GM10248 (cell line): ENCODE results near the gene OR5AK2.

Experiments
- CTCF ChIA-PET: fragments of 300-600 bp; sonication (Branson Sonifier 250); formaldehyde crosslinking; extraction: SDS; loops from one replicate; lab custom pipeline; 2021; ENCODE audit warnings: antibody characterized with exemption; lab: Yijun Ruan, JAX
- POLR2A ChIA-PET: fragments of 350-650 bp; sonication (Branson Sonifier 250); formaldehyde crosslinking; extraction: SDS; loops from one replicate; lab custom pipeline; 2020; ENCODE audit warnings: antibody characterized with exemption; lab: Yijun Ruan, JAX
- DNase-seq: peaks from one replicate; pipeline ENCODE4 v3.0.0; 2012; ENCODE audit errors: extremely low spot score
- TF ChIP-seq, protein P1 (sequence below): IDR thresholded peaks from 2 replicates; pipeline ENCODE4 v1.5.1; 2012; ENCODE audit warnings: mild to moderate bottlenecking, low read depth; ENCODE audit errors: extremely low read depth, missing control alignments, control extremely low read depth

Gene OR5AK2

DNA sequence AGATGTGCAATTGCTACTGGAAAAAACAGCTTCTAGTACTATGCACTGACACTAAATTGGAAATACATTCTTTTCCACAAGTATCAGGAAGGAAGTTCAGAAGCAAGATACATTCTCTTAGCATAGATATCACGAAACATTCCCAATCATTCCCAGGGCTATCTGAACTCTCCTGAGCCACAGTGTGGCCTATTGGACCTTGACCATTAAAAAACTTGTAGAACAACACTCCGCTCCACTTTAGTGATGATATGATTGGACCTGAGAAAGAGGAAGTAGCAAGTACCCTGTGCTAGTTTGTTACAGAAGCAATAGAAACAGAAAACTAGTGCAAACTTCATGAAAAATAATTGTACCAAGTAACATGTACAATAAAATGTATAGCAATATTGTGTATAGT is 11.4 kb upstream of the OR5AK2 start:
- ChIA-PET CTCF (no interaction called here), POLR2A (no interaction called here)
- no peak for DNase-seq
- TF ChIP-seq, protein P1, sequence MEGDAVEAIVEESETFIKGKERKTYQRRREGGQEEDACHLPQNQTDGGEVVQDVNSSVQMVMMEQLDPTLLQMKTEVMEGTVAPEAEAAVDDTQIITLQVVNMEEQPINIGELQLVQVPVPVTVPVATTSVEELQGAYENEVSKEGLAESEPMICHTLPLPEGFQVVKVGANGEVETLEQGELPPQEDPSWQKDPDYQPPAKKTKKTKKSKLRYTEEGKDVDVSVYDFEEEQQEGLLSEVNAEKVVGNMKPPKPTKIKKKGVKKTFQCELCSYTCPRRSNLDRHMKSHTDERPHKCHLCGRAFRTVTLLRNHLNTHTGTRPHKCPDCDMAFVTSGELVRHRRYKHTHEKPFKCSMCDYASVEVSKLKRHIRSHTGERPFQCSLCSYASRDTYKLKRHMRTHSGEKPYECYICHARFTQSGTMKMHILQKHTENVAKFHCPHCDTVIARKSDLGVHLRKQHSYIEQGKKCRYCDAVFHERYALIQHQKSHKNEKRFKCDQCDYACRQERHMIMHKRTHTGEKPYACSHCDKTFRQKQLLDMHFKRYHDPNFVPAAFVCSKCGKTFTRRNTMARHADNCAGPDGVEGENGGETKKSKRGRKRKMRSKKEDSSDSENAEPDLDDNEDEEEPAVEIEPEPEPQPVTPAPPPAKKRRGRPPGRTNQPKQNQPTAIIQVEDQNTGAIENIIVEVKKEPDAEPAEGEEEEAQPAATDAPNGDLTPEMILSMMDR = no peak

DNA sequence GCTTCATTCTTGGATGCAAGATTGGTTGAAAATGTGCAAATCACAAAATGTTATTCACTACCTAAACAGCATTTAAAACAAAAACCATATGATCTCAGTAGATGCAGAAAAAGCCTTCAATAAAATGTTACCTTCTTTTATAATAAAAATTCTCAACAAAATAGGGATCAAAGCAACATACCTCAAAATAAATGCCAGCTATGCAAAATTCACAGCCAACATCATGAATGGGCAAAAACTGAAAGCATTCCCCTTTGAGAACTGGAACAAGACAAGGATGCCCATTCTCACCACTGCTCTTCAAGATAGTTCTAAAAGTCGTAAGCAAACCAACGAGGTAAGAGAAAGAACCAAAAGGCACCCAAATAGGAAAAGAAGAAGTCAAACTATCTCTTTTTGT is 2.0 kb downstream of the OR5AK2 start:
- TF ChIP-seq, protein P1 = no peak
- CTCF ChIA-PET = interaction anchor here (2.0 kb wide), 1 partner anchor 14 kb away, joined by 4 read pairs; no protein-coding TSS in a partner anchor
- DNase-seq = no peak
- POLR2A ChIA-PET = no interaction called here

DNA sequence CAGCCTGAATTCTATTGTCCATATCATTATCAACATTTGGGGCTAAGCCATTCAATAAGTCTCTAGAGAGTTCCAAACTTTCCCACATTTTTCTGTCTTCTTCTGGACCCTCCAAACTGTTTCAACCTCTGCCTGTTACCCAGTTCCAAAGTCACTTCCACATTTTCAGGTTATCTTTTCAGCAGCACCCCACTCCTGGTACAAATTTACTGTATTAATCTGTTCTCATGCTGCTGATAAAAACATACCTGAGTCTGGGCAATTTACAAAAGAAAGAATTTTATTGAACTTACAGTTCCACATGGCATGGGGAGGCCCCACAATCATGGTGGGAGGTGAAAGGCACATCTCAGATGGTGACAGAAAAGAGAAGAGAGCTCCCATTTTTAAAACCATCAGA is 5.8 kb downstream of the OR5AK2 start:
- ChIA-PET POLR2A (no interaction called here), CTCF (interaction anchor here (1.6 kb wide), 1 partner anchor 15 kb away, joined by 5 read pairs; no protein-coding TSS in a partner anchor)
- TF ChIP-seq, protein P1 = no peak
- no peak for DNase-seq

DNA sequence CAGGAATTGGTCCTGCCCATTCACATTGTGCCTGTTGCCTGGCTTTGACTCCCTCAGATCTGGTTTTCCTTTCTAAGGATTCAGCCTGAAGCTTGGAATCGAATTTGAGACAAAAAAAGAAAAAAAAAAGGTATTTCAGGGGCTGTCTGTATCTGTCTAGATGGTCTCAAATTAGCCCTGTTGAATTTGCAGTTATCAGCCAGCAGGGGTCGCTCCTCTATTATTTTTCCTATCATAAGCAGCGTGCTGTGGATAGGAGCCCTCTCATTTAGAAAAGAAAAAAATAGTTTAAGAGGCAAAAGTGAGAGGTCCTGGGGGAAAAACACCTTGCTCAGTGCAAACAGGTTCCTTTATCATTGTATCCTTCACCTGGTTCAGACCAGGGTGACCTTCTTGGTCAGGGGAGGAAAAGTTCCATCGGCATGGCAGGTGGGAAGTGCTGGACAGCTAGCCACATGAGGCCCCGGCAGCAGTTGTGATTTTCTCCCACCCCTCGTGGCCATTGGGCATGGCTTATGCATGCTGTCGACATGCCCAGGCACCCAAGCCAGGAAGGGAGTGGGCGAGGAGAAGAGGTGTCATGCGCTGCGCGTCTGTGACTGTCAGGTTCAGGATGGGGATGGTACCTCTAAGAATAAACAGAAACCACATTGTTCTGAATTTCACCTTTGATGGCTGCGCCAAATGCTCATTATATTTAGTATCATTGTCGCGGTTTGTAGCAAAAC is 13.1 kb downstream of the OR5AK2 start:
- ChIA-PET CTCF (no interaction called here), POLR2A (no interaction called here)
- DNase-seq = no peak
- TF ChIP-seq, protein P1 = no peak

DNA sequence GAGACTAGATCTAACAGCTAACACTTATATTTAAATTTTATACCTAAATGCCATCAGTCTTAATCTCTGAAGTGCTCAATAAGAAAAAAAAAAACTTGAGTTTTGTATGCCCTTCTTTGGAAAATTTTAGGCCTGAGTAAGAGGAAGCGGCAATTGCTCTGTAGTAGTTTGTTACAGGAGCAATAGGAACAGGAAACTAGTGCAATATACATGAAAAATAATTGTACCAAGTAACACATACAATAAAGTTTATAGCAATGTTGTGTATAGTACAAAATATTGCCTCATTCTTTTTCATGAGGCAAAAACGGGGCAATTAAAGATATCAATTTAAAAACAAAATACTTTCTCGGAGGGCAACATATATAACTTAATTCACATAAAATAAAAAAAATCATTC is 19.7 kb downstream of the OR5AK2 start:
- TF ChIP-seq, protein P1 = no peak
- ChIA-PET POLR2A (no interaction called here), CTCF (no interaction called here)
- no peak for DNase-seq

DNA sequence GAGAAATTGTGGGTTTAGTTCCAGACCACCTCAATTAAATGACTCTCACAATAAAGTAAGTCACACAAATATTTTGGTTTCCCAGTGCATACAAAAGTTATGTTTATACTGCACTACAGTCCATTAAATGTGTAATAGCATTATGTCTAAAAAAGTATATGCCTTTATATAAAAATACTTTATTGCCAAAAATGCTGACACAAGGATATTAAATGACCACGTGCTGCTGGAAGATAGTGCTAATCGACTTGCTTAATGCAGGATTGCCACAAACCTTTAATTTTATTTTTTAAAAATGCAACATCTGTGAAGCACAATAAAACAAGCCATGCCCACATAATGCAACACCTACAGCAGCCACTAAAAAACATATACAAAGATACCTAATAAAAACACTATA is 27.0 kb downstream of the OR5AK2 start:
- CTCF ChIA-PET = no interaction called here
- POLR2A ChIA-PET = no interaction called here
- no peak for DNase-seq
- TF ChIP-seq, protein P1 = no peak
